Measurements from ENCODE around the gene DNAJC7.

Gene DNAJC7

GRCh38 chr17:41957031-41957868 lies 60.0 kb downstream of the DNAJC7 start:
- no peak overlapping the region for H3K4me3 ChIP-seq (ENCODE audit: low read depth, low read length)
- TF ChIP-seq CTCF (IDR thresholded peaks at IDR 0.05; ENCODE audit: control insufficient read depth, extremely low read depth, insufficient read depth), result no peak
- DNase-seq (ENCODE audit: low read depth), result no peak

DNA sequence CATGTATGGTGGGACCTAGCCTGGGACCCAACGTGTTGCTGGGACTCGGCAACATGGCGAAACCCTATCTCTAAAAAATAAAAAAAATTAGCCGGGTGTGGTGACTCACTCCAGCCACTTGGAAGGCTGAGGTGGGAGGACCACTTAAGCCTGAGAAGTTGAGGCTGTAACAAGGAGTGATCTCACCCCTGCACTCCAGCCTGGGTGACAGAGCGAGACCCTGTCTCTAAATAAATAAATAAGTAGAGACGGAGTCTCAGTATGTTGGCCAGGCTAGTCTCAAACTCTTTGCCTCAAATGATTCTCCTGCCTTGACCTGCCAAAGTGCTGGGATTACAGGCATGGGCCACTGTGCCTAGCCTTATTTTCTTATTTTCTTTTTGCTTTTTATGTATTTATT lies 60.7 kb downstream of the DNAJC7 start:
- TF ChIP-seq CTCF (IDR thresholded peaks at IDR 0.05; ENCODE audit: control insufficient read depth, extremely low read depth, insufficient read depth), result no peak

GRCh38 chr17:41948762-41949460 lies 68.3 kb downstream of the DNAJC7 start:
- no peak overlapping the region for H3K4me3 ChIP-seq (ENCODE audit: low read depth, low read length)
- no peak for DNase-seq (ENCODE audit: low read depth)
- TF ChIP-seq CTCF (IDR thresholded peaks at IDR 0.05; ENCODE audit: control insufficient read depth, extremely low read depth, insufficient read depth), result no peak

More for the DNA sequence above, 60.7 kb downstream of the DNAJC7 start:
- no peak for DNase-seq (ENCODE audit: low read depth)
- H3K4me3 ChIP-seq (ENCODE audit: low read depth, low read length), result no peak overlapping the region

GRCh38 chr17:41944943-41945342 lies 72.3 kb downstream of the DNAJC7 start:
- H3K4me3 ChIP-seq (ENCODE audit: low read depth, low read length), result no peak overlapping the region
- TF ChIP-seq CTCF (IDR thresholded peaks at IDR 0.05; ENCODE audit: control insufficient read depth, extremely low read depth, insufficient read depth), result no peak
- no peak for DNase-seq (ENCODE audit: low read depth)

GRCh38 chr17:41943492-41943891 lies 73.7 kb downstream of the DNAJC7 start:
- no peak overlapping the region for H3K4me3 ChIP-seq (ENCODE audit: low read depth, low read length)
- DNase-seq (ENCODE audit: low read depth), result no peak
- no peak for TF ChIP-seq CTCF (IDR thresholded peaks at IDR 0.05; ENCODE audit: control insufficient read depth, extremely low read depth, insufficient read depth)

- no peak for DNase-seq (ENCODE audit: low read depth)
- H3K4me3 ChIP-seq (ENCODE audit: low read depth, low read length), result no peak overlapping the region
- TF ChIP-seq CTCF (IDR thresholded peaks at IDR 0.05; ENCODE audit: control insufficient read depth, extremely low read depth, insufficient read depth), result no peak
These were observed 74.4 kb downstream of the DNAJC7 start for GRCh38 chr17:41942626-41943373.

All from LNCaP clone FGC (cell line).